SK-N-SH treated with all-trans-retinoic acid at 6 μM for 48 hours (cell line): ENCODE data around the gene CLTB.
A peak's percentile ranks its signal among the peaks of the same experiment; 100 is the strongest.

Experiments
- ATAC-seq: fragments of 200-7000 bp; cut with Tn5 transposase; 3 replicates; pipeline ENCODE4 v1.9.1; 2020; ENCODE audit warnings: mild to moderate bottlenecking, moderate library complexity
- PATZ1 ChIP-seq: fragments of 250-450 bp; sonication (Bioruptor Pico); IDR thresholded peaks from 2 replicates; pipeline ENCODE4 v1.8.0; 2020; ENCODE audit warnings: mild to moderate bottlenecking, moderate library complexity, borderline replicate concordance
- SNAI2 ChIP-seq: fragments of 250-450 bp; sonication (Bioruptor Pico); IDR thresholded peaks from 2 replicates; pipeline ENCODE4 v1.5.0; 2020; ENCODE audit warnings: mild to moderate bottlenecking, moderate library complexity
- TOX ChIP-seq: fragments of 250-450 bp; sonication (Bioruptor Pico); IDR thresholded peaks from 2 replicates; pipeline ENCODE4 v1.8.0; 2021; ENCODE audit warnings: mild to moderate bottlenecking, moderate library complexity, borderline replicate concordance
- ZFP3 ChIP-seq: fragments of 250-450 bp; sonication (Bioruptor Pico); IDR thresholded peaks from 2 replicates; pipeline ENCODE4 v1.5.0; 2020; ENCODE audit warnings: mild to moderate bottlenecking, moderate library complexity

The CLTB gene

DNA sequence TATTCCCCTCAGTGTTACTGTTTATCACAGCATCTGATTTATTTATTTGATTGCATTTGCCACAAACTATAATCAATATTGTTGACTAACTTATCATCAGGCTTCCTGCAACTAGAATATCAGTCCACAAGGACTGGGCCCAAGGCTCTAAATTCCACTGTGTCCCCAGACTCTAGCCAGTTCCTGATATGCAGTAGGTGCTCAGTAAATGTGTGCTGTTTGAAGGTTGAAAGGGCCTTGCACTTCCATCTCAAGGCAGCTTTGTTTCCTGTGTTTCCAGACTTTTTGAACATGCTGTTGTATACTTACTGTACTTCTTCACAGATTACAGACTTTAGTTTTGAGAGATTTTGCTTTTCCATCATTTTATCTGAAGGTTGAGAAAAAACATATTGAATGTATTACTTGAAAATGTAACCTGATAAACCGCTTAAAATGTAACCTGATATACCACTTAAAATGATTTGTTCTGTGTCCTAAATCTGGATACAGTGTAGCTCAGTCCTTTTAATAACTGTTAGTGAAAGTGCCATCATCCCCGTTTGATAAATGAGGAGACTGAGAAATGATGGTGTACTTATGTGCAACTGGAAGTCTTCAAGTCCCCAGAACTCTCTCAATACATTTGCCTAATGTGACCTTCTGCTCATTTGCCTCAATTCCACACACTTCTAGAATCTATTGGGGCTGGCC, 73.4 kb downstream of the CLTB start:
- TF ChIP-seq ZFP3 (CRISPR knock-in tag) (no peak), PATZ1 (CRISPR knock-in tag) (no peak), TOX (CRISPR knock-in tag) (0 out of 2 replicates have a peak, but pooled peaks have one; percentile 41), SNAI2 (CRISPR knock-in tag) (no peak)
- TF ChIP-seq, all 23 proteins: peak for 1
- ATAC-seq: peak; percentile 84
